GM19455 (cell line): ENCODE data around the gene MMP20.

Experiments used
- ATAC-seq: cut with Tn5 transposase; IDR thresholded peaks from one replicate; pipeline ENCODE4 v1.9.1; 2021; ENCODE audit not compliant: unreplicated experiment

Gene MMP20

GRCh38 chr11:102561636-102562035 is 63.5 kb downstream of the MMP20 start:
- ATAC-seq, result no peak

- peak; percentile 78 for ATAC-seq
Measured at GRCh38 chr11:102560555-102561011, 64.5 kb downstream of the MMP20 start.

- ATAC-seq, result peak; percentile 41
Measured at GRCh38 chr11:102559839-102560238, 65.3 kb downstream of the MMP20 start.

GRCh38 chr11:102555091-102555490 is 70.0 kb downstream of the MMP20 start:
- no peak for ATAC-seq

- peak; percentile 75 for ATAC-seq
Measured at GRCh38 chr11:102553835-102554282, 71.3 kb downstream of the MMP20 start.

GRCh38 chr11:102552447-102553194 is 72.5 kb downstream of the MMP20 start:
- no peak for ATAC-seq

GRCh38 chr11:102552020-102552419 is 73.1 kb downstream of the MMP20 start:
- no peak for ATAC-seq

GRCh38 chr11:102551169-102551781 is 73.9 kb downstream of the MMP20 start:
- ATAC-seq, result no peak

DNA sequence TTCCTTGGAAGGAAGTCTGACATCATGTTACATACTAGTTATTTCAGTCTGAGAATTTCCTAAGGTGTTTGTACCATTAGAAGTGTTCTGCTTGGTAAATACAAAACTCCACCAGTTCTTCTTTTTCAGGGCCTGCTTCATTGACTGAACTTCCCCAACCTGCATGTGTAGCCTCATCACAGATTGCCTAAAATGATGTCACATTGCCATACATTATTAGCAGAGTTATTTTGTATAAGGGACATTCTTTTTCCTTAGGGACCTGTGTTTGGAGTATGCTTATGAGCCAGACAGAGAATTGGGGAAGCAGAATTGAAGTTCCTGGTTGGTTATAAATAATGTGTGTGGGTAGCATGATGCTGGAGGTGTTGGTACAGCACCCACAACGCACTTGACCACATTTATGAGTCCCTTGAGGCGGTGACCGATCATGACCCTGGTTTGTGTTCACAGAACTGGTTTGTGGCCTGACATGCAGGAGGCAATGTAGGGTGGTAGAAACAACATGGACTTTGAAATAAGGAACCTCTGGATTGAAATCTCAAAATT is 78.1 kb downstream of the MMP20 start:
- ATAC-seq, result peak; percentile 59

DNA sequence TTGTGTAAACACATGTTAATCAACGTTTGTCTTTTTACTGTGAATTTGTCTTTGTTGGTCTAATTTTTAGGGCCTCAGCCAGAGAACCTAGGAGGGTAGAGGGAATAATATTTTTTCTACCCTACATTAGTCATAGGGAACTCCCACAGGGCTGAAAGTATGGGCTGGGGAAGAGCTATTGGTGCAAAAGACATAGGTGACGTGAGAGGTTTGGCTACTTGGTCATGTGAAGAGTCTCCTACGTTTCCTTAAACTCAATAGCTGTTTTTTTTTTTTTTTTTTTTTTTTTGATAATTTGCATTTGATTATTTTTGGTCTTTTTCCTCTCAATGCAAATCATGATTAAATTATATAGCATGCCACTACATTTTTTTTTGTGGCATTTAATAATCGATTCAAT is 78.7 kb downstream of the MMP20 start:
- ATAC-seq, result peak; percentile 56

GRCh38 chr11:102545701-102546100 is 79.4 kb downstream of the MMP20 start:
- no peak for ATAC-seq

DNA sequence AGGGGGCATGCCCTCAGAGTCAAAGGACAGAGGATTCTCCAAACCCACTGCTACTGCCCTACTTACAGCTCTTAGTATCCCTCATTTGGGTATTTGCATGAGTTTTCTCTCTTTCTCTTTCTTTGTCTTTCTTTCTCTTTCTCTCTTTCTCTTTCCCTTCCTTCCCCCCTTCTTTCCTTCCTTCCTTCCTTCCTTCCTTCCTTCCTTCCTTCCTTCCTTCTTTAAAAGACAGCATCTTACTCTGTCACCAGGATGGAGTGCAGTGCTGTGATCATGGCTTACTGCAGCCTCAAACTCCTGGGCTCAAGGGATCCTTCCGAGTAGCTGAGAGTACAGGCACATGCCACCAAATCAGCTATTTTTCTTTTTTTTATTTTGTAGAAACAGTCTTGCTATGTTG is 80.5 kb downstream of the MMP20 start:
- ATAC-seq, result no peak

DNA sequence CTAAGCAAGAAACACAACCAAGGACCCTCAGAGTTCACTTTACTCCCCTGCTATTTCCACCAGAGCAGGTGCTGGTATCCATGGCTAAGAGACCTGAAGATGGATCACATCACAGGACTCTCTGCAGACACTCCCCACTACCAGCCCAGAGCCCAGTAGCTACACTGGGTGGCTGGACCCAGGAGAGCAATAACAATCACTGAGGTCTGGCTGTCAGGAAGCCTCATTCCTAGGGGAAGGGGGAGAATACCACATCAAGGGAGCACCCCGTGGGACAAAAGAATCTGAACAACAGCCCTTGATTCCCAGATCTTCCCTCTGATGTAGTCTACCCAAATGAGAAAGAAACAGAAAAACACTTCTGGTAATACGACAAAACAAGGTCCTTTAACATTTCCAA is 85.6 kb downstream of the MMP20 start:
- ATAC-seq, result no peak

GRCh38 chr11:102538932-102539331 is 86.2 kb downstream of the MMP20 start:
- no peak for ATAC-seq

- ATAC-seq, result no peak
Measured at GRCh38 chr11:102534261-102534872, 90.8 kb downstream of the MMP20 start.

GRCh38 chr11:102530558-102530957 is 94.6 kb downstream of the MMP20 start, which contains the start of gene MMP7:
TSS of gene MMP7 (minus strand) at chr11:102530747. CDS start at chr11:102530700, 47 bp downstream.
- ATAC-seq, result no peak

DNA sequence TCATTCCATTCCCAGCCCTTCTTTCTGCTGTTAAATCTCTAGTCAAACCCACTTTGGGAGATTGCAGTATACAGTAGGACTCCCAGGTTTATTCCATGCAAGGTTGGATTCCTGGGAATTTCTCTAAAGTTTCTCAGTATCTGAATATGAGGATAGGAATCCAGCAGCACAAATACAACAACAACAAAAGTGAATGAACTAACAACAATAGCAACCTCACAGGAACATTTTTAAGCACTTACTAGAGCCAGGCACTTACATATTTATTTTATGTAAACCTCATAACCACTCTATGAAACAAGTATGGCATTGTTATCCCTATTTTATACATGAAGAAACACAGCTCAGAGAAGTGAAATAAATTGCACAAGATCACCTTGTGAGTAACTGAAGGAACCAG is 96.5 kb downstream of the MMP20 start:
- ATAC-seq, result no peak

DNA sequence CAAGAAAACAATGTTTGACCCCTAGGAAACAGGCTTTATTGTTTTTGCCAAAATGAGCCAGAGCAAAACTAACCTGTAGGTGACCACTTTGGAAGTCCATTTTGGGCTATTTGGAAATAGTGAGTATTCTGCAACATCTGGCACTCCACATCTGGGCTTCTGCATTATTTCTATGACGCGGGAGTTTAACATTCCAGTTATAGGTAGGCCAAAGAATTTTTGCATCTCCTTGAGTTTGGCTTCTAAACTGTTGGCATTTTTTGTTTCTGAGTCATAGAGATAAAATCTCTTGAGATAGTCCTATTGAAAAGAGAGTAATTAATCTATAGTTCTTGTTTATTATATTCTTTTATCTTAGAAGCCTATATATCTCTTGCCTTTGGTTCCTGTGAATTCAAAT is 97.4 kb downstream of the MMP20 start:
- no peak for ATAC-seq

GRCh38 chr11:102527041-102527440 is 98.1 kb downstream of the MMP20 start:
- ATAC-seq, result no peak
